Measurements from ENCODE around the gene PLD1. TPM values are rescaled to one million over a fixed set of nuclear protein-coding genes. Genes with fewer than 3 reads are reported as not detected.
A peak's percentile ranks its signal among the peaks of the same experiment; 100 is the strongest.

Gene PLD1
- total RNA-seq, 5 donors from 2014 or later (not counting 1 experiment from before 2014, with no cell fraction given): 1.8 to 3.9 (median 3.2) TPM

DNA sequence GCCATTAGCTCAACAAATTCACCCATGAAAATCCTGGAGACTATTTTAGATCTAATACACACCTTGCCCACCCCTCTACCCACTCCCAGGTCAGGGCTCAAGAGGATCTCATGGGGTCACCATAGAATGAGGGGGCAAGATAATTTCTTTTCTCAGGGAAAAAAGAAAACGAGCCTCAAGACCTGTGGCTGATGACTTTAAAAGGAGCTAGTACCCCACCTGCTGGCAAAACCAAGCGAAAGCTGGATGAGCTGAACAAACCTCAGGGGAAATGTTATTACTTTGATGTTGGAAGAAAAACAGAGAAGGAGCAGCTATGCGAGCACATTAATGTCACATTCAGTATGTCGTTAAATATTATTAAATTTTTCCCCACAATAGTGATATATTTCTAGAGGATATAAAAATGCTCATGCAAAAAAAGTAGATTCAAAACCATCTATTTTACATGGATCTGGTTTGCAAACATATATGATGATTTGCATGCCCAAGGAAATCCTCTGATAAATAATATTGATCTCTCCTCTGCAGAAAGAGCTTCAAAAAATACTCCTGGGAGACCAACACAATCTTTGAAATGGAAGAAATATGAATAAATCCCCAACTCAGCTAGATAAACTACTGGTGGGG, 37.7 kb downstream of the PLD1 start:
- POLR2A ChIA-PET: interaction anchor here in 1 of 2 donors (0.6 kb wide), 2 partner anchors 10 to 53 kb away, joined by 3 read pairs; no protein-coding TSS in a partner anchor
- no peak overlapping the region for H3K27ac ChIP-seq (ENCODE audit: low read length)
- Mint-ChIP-seq H3K9me3 (no peaks in the 10 kb centered on the region), H3K4me3 (no peak overlapping the region), H3K27me3 (peaks cover 0 to 3% of the 10 kb centered on the region in 2 donors), H3K4me1 (peaks cover 0 to 12% (median 4%) of the 10 kb centered on the region in 3 donors), H3K27ac (no peak overlapping the region), H3K36me3 (no peaks in the 10 kb centered on the region)
- DNase-seq (peak in 33 of 35 experiments; percentile 7 to 64 (median 31)), ATAC-seq (replicated peaks in 1 of 4) (peak in 1 of 4 experiments; percentile 50)
- no peaks in the 10 kb centered on the region for H3K4me1 ChIP-seq (ENCODE audit: control insufficient read depth in 1 of 2, extremely low read depth in 1 of 2, insufficient read depth in 2 of 2, low read length in 2 of 2)
- CTCF ChIA-PET: interaction anchor here (0.5 to 3.3 kb wide), 36 partner anchors 9 to 1359 kb away, joined by 3 to 24 read pairs (median 4); partner anchors contain the start of gene ECT2 (in 1 of the 2)
- no peaks in the 10 kb centered on the region for H3K9me3 ChIP-seq
- H3K27me3 ChIP-seq (replicated peaks in 1 of 2; ENCODE audit: control insufficient read depth in 2 of 2, extremely low read depth in 1 of 2, insufficient read depth in 2 of 2, low read length in 1 of 2): no peaks in the 10 kb centered on the region
- no peaks in the 10 kb centered on the region for H3K36me3 ChIP-seq (ENCODE audit: control insufficient read depth in 2 of 2, extremely low read depth in 1 of 2, insufficient read depth in 1 of 2, low read length in 1 of 2)
- 10% methylated on average over 2 of the region's 4 CpGs for WGBS (ENCODE audit: insufficient coverage)
- no peak overlapping the region for H3K4me3 ChIP-seq (ENCODE audit: control insufficient read depth in 1 of 2, extremely low read depth in 1 of 2, low read length in 1 of 2)

DNA sequence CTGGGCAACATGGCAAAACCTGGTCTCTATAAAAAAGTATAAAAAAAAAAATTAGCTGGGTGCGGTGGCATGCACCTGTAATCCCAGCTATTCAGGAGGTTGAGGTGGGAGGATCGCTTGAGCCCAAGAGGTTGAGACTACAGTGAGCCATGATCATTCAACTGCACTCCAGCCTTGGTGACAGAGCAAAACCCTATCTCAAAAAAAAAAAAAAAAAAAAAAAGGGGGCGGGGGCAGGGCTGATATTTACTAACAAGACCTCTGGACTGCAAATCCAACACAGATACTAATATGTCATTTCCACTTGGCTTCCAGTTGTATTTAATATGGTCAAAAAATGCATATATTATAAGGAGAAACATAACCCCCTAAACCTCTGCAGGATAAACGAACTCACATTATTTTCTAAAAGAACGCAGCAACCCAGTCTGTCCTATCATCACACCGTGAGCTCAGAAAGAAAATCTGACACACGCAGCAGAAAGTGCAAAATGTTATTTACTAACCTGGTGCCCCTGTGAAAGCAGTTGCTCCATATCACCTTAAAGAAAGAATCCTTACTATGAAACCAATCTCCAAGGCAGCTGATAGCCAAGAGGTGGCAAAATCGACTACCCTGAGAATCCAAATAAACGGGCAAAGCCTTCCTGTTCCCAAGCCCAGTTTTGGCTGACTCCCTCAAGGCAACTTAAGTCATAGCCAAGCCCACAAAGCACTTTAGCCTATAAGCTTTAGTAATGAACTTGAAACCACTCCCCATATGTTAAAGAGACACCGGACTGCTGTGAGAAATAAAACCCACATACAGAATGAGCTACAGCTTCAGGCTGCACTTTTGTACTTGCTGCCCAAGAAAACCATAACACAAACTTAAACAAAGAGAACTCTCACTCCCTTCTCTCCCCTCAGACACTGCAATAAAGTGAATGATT, 39.3 kb downstream of the PLD1 start:
- no peaks in the 10 kb centered on the region for H3K4me1 ChIP-seq (ENCODE audit: control insufficient read depth in 1 of 2, extremely low read depth in 1 of 2, insufficient read depth in 2 of 2, low read length in 2 of 2)
- H3K27ac Mint-ChIP-seq: no peak overlapping the region
- H3K9me3 ChIP-seq: no peaks in the 10 kb centered on the region
- WGBS (ENCODE audit: insufficient coverage): 64% methylated on average over 6 of the region's 10 CpGs
- H3K4me1 Mint-ChIP-seq: peaks cover 0 to 12% (median 4%) of the 10 kb centered on the region in 3 donors
- no peaks in the 10 kb centered on the region for H3K9me3 Mint-ChIP-seq
- no peak for DNase-seq
- no peaks in the 10 kb centered on the region for H3K27me3 ChIP-seq (replicated peaks in 1 of 2; ENCODE audit: control insufficient read depth in 2 of 2, extremely low read depth in 1 of 2, insufficient read depth in 2 of 2, low read length in 1 of 2)
- H3K27me3 Mint-ChIP-seq: peaks cover 0 to 5% of the 10 kb centered on the region in 2 donors
- ATAC-seq (replicated peaks in 1 of 4): no peak
- no peaks in the 10 kb centered on the region for H3K36me3 Mint-ChIP-seq
- ChIA-PET CTCF (interaction anchor here (0.7 to 3.3 kb wide), 9 partner anchors 10 to 1357 kb away, joined by 3 to 24 read pairs (median 6); no protein-coding TSS in a partner anchor), POLR2A (interaction anchor here in 1 of 2 donors (0.6 kb wide), 1 partner anchor 808 kb away, joined by 3 read pairs; no protein-coding TSS in a partner anchor)
- no peak overlapping the region for H3K4me3 Mint-ChIP-seq
- no peak overlapping the region for H3K4me3 ChIP-seq (ENCODE audit: control insufficient read depth in 1 of 2, extremely low read depth in 1 of 2, low read length in 1 of 2)
- H3K36me3 ChIP-seq (ENCODE audit: control insufficient read depth in 2 of 2, extremely low read depth in 1 of 2, insufficient read depth in 1 of 2, low read length in 1 of 2): no peaks in the 10 kb centered on the region
- no peak overlapping the region for H3K27ac ChIP-seq (ENCODE audit: low read length)

DNA sequence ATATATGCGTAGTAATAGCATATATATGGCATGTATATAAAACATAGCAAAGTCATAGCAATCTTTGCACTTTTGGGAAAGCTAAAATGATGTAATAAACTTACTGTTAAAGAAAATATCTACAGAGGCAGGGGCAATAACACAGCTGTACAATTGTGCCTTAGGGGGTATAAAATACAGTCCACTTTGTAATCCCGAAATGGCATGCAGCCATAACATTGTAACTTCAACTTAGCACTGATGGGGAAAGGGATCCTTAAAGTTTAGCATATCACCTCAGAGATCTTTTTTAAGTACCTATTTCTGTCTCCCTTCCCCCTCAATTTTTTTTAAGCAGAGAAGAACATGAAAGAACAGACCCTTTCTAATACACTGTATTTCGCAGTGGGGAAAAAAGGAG, 40.8 kb downstream of the PLD1 start:
- ATAC-seq (replicated peaks in 1 of 4) (no peak), DNase-seq (no peak)
- Histone ChIP-seq H3K4me1 (ENCODE audit: control insufficient read depth in 1 of 2, extremely low read depth in 1 of 2, insufficient read depth in 2 of 2, low read length in 2 of 2) (no peaks in the 10 kb centered on the region), H3K27ac (ENCODE audit: low read length) (no peak overlapping the region), H3K36me3 (ENCODE audit: control insufficient read depth in 2 of 2, extremely low read depth in 1 of 2, insufficient read depth in 1 of 2, low read length in 1 of 2) (no peaks in the 10 kb centered on the region), H3K9me3 (no peaks in the 10 kb centered on the region), H3K27me3 (replicated peaks in 1 of 2; ENCODE audit: control insufficient read depth in 2 of 2, extremely low read depth in 1 of 2, insufficient read depth in 2 of 2, low read length in 1 of 2) (no peaks in the 10 kb centered on the region), H3K4me3 (ENCODE audit: control insufficient read depth in 1 of 2, extremely low read depth in 1 of 2, low read length in 1 of 2) (no peak overlapping the region)
- Mint-ChIP-seq H3K4me3 (no peak overlapping the region), H3K36me3 (no peaks in the 10 kb centered on the region), H3K27ac (no peak overlapping the region), H3K9me3 (no peaks in the 10 kb centered on the region), H3K4me1 (peaks cover 0 to 12% (median 4%) of the 10 kb centered on the region in 3 donors), H3K27me3 (peaks cover 0 to 5% of the 10 kb centered on the region in 2 donors)
- CTCF ChIA-PET: no interaction called here
- no CpG with 5 or more reads among the region's 3 CpGs for WGBS (ENCODE audit: insufficient coverage)
- POLR2A ChIA-PET: no interaction called here

DNA sequence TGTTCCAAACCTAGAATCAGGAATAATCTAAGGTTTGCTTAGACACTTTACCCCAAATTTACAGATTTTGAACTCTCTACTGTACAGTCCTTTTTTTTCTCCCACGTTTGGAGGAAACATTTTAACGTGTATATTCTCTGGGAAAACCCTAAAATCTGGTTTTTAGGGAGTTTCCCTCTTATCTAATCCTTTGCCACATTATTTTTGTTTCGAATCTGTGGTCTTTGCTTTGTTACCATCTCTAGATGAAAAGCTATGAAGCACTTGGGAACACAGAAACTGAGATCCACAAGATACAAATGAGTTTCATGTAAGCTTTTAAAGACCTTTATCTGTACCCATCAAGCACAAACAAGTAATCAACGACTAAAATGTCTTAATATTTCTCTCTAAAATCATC, 41.3 kb downstream of the PLD1 start:
- Histone ChIP-seq H3K9me3 (no peaks in the 10 kb centered on the region), H3K27me3 (replicated peaks in 1 of 2; ENCODE audit: control insufficient read depth in 2 of 2, extremely low read depth in 1 of 2, insufficient read depth in 2 of 2, low read length in 1 of 2) (no peaks in the 10 kb centered on the region), H3K27ac (ENCODE audit: low read length) (no peak overlapping the region), H3K4me1 (ENCODE audit: control insufficient read depth in 1 of 2, extremely low read depth in 1 of 2, insufficient read depth in 2 of 2, low read length in 2 of 2) (no peaks in the 10 kb centered on the region), H3K36me3 (ENCODE audit: control insufficient read depth in 2 of 2, extremely low read depth in 1 of 2, insufficient read depth in 1 of 2, low read length in 1 of 2) (no peaks in the 10 kb centered on the region), H3K4me3 (ENCODE audit: control insufficient read depth in 1 of 2, extremely low read depth in 1 of 2, low read length in 1 of 2) (no peak overlapping the region)
- peaks cover 0 to 12% (median 4%) of the 10 kb centered on the region in 3 donors for H3K4me1 Mint-ChIP-seq
- H3K9me3 Mint-ChIP-seq: no peaks in the 10 kb centered on the region
- peaks cover 0 to 5% of the 10 kb centered on the region in 2 donors for H3K27me3 Mint-ChIP-seq
- ChIA-PET POLR2A (no interaction called here), CTCF (no interaction called here)
- no peak overlapping the region for H3K4me3 Mint-ChIP-seq
- no peak for ATAC-seq (replicated peaks in 1 of 4)
- H3K36me3 Mint-ChIP-seq: no peaks in the 10 kb centered on the region
- DNase-seq: no peak
- 50% methylated on average over 1 of the region's 4 CpGs for WGBS (ENCODE audit: insufficient coverage)
- H3K27ac Mint-ChIP-seq: no peak overlapping the region

DNA sequence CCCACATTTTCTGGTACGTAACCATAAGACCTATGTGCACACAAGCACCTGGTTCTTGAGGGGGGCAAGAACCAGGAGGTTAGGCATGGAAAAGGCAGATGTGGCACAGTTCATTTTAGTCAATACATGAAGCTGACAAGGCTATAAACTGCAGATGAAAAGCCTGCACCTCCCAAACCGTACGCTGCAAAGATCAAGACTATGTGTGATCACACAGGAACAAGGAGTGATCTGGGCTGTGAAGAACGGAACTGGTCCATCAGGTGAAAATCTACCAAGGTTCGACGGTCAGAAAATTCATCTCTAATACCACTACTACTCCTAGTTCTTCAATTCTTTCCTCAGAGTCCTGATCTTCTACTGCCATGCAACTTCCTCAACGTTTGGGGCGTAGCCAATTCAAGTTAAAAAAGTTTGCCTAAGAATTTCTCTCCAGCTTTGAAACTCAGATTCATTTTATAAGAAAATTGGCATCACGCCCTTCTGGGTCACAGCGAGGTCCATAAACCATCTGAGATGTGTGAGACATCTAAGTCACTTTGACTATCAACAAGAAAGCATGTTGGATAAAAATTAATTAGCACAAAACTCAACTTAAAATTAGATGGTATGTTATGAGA, 41.9 kb downstream of the PLD1 start:
- Histone ChIP-seq H3K27me3 (replicated peaks in 1 of 2; ENCODE audit: control insufficient read depth in 2 of 2, extremely low read depth in 1 of 2, insufficient read depth in 2 of 2, low read length in 1 of 2) (no peaks in the 10 kb centered on the region), H3K36me3 (ENCODE audit: control insufficient read depth in 2 of 2, extremely low read depth in 1 of 2, insufficient read depth in 1 of 2, low read length in 1 of 2) (no peaks in the 10 kb centered on the region), H3K4me1 (ENCODE audit: control insufficient read depth in 1 of 2, extremely low read depth in 1 of 2, insufficient read depth in 2 of 2, low read length in 2 of 2) (no peaks in the 10 kb centered on the region), H3K4me3 (ENCODE audit: control insufficient read depth in 1 of 2, extremely low read depth in 1 of 2, low read length in 1 of 2) (no peak overlapping the region), H3K27ac (ENCODE audit: low read length) (no peak overlapping the region), H3K9me3 (no peaks in the 10 kb centered on the region)
- ATAC-seq (replicated peaks in 1 of 4) (no peak), DNase-seq (no peak)
- H3K4me3 Mint-ChIP-seq: no peak overlapping the region
- peaks cover 0 to 12% (median 4%) of the 10 kb centered on the region in 3 donors for H3K4me1 Mint-ChIP-seq
- no peaks in the 10 kb centered on the region for H3K9me3 Mint-ChIP-seq
- WGBS (ENCODE audit: insufficient coverage): 75% methylated on average over 6 of the region's 10 CpGs
- ChIA-PET CTCF (no interaction called here), POLR2A (no interaction called here)
- peaks cover 0 to 5% of the 10 kb centered on the region in 2 donors for H3K27me3 Mint-ChIP-seq
- H3K27ac Mint-ChIP-seq: no peak overlapping the region
- H3K36me3 Mint-ChIP-seq: no peaks in the 10 kb centered on the region

DNA sequence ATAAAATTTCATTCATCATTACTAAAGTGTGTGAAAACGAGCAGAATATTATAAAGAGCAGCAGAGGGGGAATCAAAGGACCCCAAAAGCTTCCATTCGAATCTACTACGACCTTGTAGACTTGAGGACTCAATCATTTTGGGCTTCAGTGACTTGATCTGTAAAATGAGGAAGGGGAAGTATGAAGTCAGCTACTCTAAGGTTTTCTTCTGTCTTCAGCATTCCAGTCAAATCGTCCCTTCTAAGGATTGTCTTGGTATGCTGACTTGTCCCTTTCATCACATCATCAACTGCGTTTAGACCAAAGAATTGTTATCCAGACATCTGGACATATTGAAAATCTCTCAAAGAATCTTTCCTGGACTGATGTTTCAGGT, 44.8 kb downstream of the PLD1 start:
- Mint-ChIP-seq H3K27me3 (peaks cover 4 to 15% of the 10 kb centered on the region in 2 donors), H3K4me3 (no peak overlapping the region), H3K4me1 (no peaks in the 10 kb centered on the region), H3K27ac (no peak overlapping the region), H3K36me3 (no peaks in the 10 kb centered on the region), H3K9me3 (no peaks in the 10 kb centered on the region)
- 96% methylated on average over 4 of the region's 5 CpGs for WGBS (ENCODE audit: insufficient coverage)
- Histone ChIP-seq H3K9me3 (no peaks in the 10 kb centered on the region), H3K4me3 (ENCODE audit: control insufficient read depth in 1 of 2, extremely low read depth in 1 of 2, low read length in 1 of 2) (no peak overlapping the region), H3K27me3 (replicated peaks in 1 of 2; ENCODE audit: control insufficient read depth in 2 of 2, extremely low read depth in 1 of 2, insufficient read depth in 2 of 2, low read length in 1 of 2) (peaks cover 0 to 4% of the 10 kb centered on the region in 2 experiments), H3K36me3 (ENCODE audit: control insufficient read depth in 2 of 2, extremely low read depth in 1 of 2, insufficient read depth in 1 of 2, low read length in 1 of 2) (no peaks in the 10 kb centered on the region), H3K4me1 (ENCODE audit: control insufficient read depth in 1 of 2, extremely low read depth in 1 of 2, insufficient read depth in 2 of 2, low read length in 2 of 2) (no peaks in the 10 kb centered on the region), H3K27ac (ENCODE audit: low read length) (no peak overlapping the region)
- CTCF ChIA-PET: no interaction called here
- DNase-seq: no peak
- ATAC-seq (replicated peaks in 1 of 4): no peak
- POLR2A ChIA-PET: no interaction called here

All from T-cell (primary cell).